ENCODE data around the gene GAL3ST1. TPM values are rescaled to one million over a fixed set of nuclear protein-coding genes. Genes with fewer than 3 reads are reported as not detected.

GAL3ST1 gene
- total and polyA plus RNA-seq, 10 of the 15 experiments (the other 5 are each of a cell fraction or from before 2014, with no cell fraction given) = not detected

DNA sequence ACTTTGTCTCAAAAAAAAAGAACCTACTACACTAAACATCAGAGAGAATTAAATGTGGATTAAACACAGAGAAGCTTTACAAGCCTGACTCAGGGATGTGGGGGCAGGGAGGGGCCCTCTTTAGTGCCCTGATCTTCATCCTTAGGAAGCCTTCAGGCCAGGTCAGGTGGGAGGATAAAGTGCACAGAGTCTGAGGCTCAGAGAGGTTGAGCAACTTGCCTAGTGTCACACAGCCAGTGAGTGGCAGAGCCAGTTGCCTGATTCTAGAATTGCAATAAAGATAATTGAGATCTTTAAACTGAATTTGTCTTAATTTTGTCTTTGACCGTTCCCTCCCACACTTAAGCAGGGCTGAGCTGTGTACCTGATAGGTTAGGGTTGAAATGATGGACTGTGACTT, 35.1 kb downstream of the GAL3ST1 start (continued):
- TF ChIP-seq YY1 (IDR thresholded peaks at IDR 0.05; ENCODE audit: low read depth, low read length) (no peak), ZNF687 (IDR thresholded peaks at IDR 0.05) (no peak)

GRCh38 chr22:30538280-30538679, 36.2 kb downstream of the GAL3ST1 start:
- Histone ChIP-seq H2AFZ (ENCODE audit: control insufficient read depth, low read depth, low read length) (no peak overlapping the region), H3K4me3 (no peak overlapping the region), H3K36me3 (ENCODE audit: control insufficient read depth in 2 of 2, insufficient read depth in 2 of 2, low read length in 1 of 2) (no peaks in the 10 kb centered on the region), H3K4me1 (ENCODE audit: control insufficient read depth, insufficient read depth, low read length) (peaks cover 3% of the 10 kb centered on the region; the same call in 1 of the 2 replicates), H3K79me2 (ENCODE audit: control insufficient read depth, insufficient read depth, low read length) (no peaks in the 10 kb centered on the region), H4K20me1 (ENCODE audit: control insufficient read depth, insufficient read depth) (no peaks in the 10 kb centered on the region), H3K27me3 (replicated peaks in 1 of 2; ENCODE audit: control insufficient read depth in 2 of 2, insufficient read depth in 2 of 2, low read length in 1 of 2) (peaks cover 6 to 13% of the 10 kb centered on the region in 2 experiments), H3K27ac (ENCODE audit: control insufficient read depth, insufficient read depth) (no peak overlapping the region), H3K9ac (ENCODE audit: control insufficient read depth, insufficient read depth, low read length) (no peak overlapping the region), H3K4me2 (ENCODE audit: control insufficient read depth, insufficient read depth) (no peak overlapping the region), H3K9me3 (replicated peaks; ENCODE audit: control insufficient read depth, insufficient read depth, low read length) (no peaks in the 10 kb centered on the region; the same call in 2 of the 3 replicates)
- BruUV-seq (replicated peaks) = no TSS peak
- in situ Hi-C loops (cut with MboI) (no loop called here), intact Hi-C loops (cut with micrococcal nuclease; ENCODE audit: unreplicated experiment) (no loop called here)
- SMC1A ChIA-PET (ENCODE audit: uncharacterized antibody, unreplicated experiment) = interaction anchor here (1.2 kb wide), 1 partner anchor 51 kb away, joined by 3 read pairs; no protein-coding TSS in a partner anchor
- DNase-seq (ENCODE audit: low read depth, low spot score) (no peak), FAIRE-seq (no peak), ATAC-seq (no peak)
- POLR2A ChIA-PET = no interaction called here
- WGBS (ENCODE audit: insufficient coverage, insufficient replicate concordance, low lambda C conversion rate, missing lambda C conversion rate) = 56% methylated on average over 3 of the region's 6 CpGs
- RAD21 ChIA-PET (ENCODE audit: unreplicated experiment) = no interaction called here
- CTCF ChIA-PET = no interaction called here
- TF ChIP-seq ZZZ3 (IDR thresholded peaks at IDR 0.05; ENCODE audit: control insufficient read depth, insufficient read length, low read depth) (no peak), USF2 (IDR thresholded peaks at IDR 0.05; ENCODE audit: borderline replicate concordance, low read depth, low read length) (no peak), CREM (IDR thresholded peaks at IDR 0.05; ENCODE audit: low read depth) (no peak), ZNF384 (IDR thresholded peaks at IDR 0.05; ENCODE audit: borderline replicate concordance, low read depth, low read length) (no peak), BACH1 (IDR thresholded peaks at IDR 0.05; ENCODE audit: borderline replicate concordance) (no peak), JUNB (IDR thresholded peaks at IDR 0.05) (no peak), MTA2 (IDR thresholded peaks at IDR 0.05; ENCODE audit: low read depth) (no peak)
- TF ChIP-seq, protein P1, sequence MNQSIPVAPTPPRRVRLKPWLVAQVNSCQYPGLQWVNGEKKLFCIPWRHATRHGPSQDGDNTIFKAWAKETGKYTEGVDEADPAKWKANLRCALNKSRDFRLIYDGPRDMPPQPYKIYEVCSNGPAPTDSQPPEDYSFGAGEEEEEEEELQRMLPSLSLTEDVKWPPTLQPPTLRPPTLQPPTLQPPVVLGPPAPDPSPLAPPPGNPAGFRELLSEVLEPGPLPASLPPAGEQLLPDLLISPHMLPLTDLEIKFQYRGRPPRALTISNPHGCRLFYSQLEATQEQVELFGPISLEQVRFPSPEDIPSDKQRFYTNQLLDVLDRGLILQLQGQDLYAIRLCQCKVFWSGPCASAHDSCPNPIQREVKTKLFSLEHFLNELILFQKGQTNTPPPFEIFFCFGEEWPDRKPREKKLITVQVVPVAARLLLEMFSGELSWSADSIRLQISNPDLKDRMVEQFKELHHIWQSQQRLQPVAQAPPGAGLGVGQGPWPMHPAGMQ (IDR thresholded peaks at IDR 0.05; ENCODE audit: borderline replicate concordance) = no peak

Data from GM12878 (cell line).